ENCODE measurements around the gene FCER1G.

The FCER1G gene

GRCh38 chr1:161177112-161177935 is 37.8 kb upstream of the FCER1G start, which contains the start of gene B4GALT3:
Gene B4GALT3, minus strand, starts transcription at chr1:161177507. Its CDS starts 1,447 bp downstream, at chr1:161176060.
- ChIA-PET CTCF (interaction anchor here (0.7 to 2.9 kb wide), 6 partner anchors 10 to 204 kb away, joined by 3 to 23 read pairs (median 4); partner anchors contain the start of gene PPOX), POLR2A (interaction anchor here (0.9 to 3.3 kb wide), 7 partner anchors 11 to 132 kb away, joined by 3 to 39 read pairs (median 5); partner anchors contain the start of genes NDUFS2, PPOX, TOMM40L and USF1)
- H3K27ac ChIP-seq (ENCODE audit: extremely low read depth, low read depth, low read length) = no peak within 1 kb of the TSS; the same call in 1 of the 2 replicates
- H3K4me1 ChIP-seq (ENCODE audit: control insufficient read depth, insufficient read depth, low read length) = no peaks in the 10 kb centered on the region
- H3K9me3 ChIP-seq (ENCODE audit: control insufficient read depth, insufficient read depth, low read depth, low read length) = no peaks in the 10 kb centered on the region
- peak within 1 kb of the TSS; percentile 88 for H3K4me3 ChIP-seq (ENCODE audit: low read depth, low read length)
- peaks cover 12 to 38% of the 10 kb centered on the region in 2 experiments; a peak in 2 of 3 replicates for H3K36me3 ChIP-seq (ENCODE audit: control insufficient read depth in 2 of 2, insufficient read depth in 1 of 2, low read length in 2 of 2)
- TF ChIP-seq ZNF660 (tag by site-specific recombination; IDR thresholded peaks at IDR 0.05) (peak; percentile 69; the same call in 1 of the 2 replicates), ZNF654 (tag by site-specific recombination; IDR thresholded peaks at IDR 0.05; ENCODE audit: low read depth) (peak; percentile 50), ZBTB26 (tag by site-specific recombination; optimal IDR thresholded peaks at IDR 0.05) (peak; percentile 57), ZNF561 (tag by site-specific recombination; IDR thresholded peaks at IDR 0.05; ENCODE audit: borderline replicate concordance) (peak; percentile 83; the same call in 1 of the 2 replicates), ZNF658 (tag by site-specific recombination; IDR thresholded peaks at IDR 0.05) (no peak), ZBTB48 (tag by site-specific recombination; IDR thresholded peaks at IDR 0.05) (peak; percentile 92), ZBTB6 (tag by site-specific recombination; IDR thresholded peaks at IDR 0.05) (peak; percentile 74), ZNF677 (tag by site-specific recombination; IDR thresholded peaks at IDR 0.05) (no peak), EGR2 (tag by site-specific recombination; IDR thresholded peaks at IDR 0.05; ENCODE audit: low read depth) (peak; percentile 74), ZXDB (tag by site-specific recombination; IDR thresholded peaks at IDR 0.05) (peak; percentile 85), ZNF366 (tag by site-specific recombination; conservative IDR thresholded peaks at IDR 0.05) (no peak), ZNF26 (tag by site-specific recombination; IDR thresholded peaks at IDR 0.05) (no peak), KLF7 (tag by site-specific recombination; IDR thresholded peaks at IDR 0.05; ENCODE audit: borderline replicate concordance) (peak; percentile 86), ZEB2 (tag by site-specific recombination; IDR thresholded peaks at IDR 0.05) (peak; percentile 84), YY2 (tag by site-specific recombination; IDR thresholded peaks at IDR 0.05) (peak; percentile 94), ZNF623 (tag by site-specific recombination; IDR thresholded peaks at IDR 0.05) (no peak; the same call in 1 of the 2 replicates), ZNF776 (tag by site-specific recombination; IDR thresholded peaks at IDR 0.05; ENCODE audit: borderline replicate concordance) (no peak), ZFP37 (tag by site-specific recombination; IDR thresholded peaks at IDR 0.05) (peak; percentile 73; the same call in 1 of the 2 replicates), ZNF335 (tag by site-specific recombination; conservative IDR thresholded peaks at IDR 0.05) (peak; percentile 98), ZNF24 (tag by site-specific recombination; IDR thresholded peaks at IDR 0.05) (peak; percentile 67), ATF2 (tag by site-specific recombination; IDR thresholded peaks at IDR 0.05; ENCODE audit: low read depth) (peak; percentile 9; the same call in 1 of the 2 replicates), ZNF529 (tag by site-specific recombination; IDR thresholded peaks at IDR 0.05; ENCODE audit: insufficient replicate concordance) (no peak), KLF10 (tag by site-specific recombination; IDR thresholded peaks at IDR 0.05) (peak; percentile 86)
- TF ChIP-seq, protein P1, sequence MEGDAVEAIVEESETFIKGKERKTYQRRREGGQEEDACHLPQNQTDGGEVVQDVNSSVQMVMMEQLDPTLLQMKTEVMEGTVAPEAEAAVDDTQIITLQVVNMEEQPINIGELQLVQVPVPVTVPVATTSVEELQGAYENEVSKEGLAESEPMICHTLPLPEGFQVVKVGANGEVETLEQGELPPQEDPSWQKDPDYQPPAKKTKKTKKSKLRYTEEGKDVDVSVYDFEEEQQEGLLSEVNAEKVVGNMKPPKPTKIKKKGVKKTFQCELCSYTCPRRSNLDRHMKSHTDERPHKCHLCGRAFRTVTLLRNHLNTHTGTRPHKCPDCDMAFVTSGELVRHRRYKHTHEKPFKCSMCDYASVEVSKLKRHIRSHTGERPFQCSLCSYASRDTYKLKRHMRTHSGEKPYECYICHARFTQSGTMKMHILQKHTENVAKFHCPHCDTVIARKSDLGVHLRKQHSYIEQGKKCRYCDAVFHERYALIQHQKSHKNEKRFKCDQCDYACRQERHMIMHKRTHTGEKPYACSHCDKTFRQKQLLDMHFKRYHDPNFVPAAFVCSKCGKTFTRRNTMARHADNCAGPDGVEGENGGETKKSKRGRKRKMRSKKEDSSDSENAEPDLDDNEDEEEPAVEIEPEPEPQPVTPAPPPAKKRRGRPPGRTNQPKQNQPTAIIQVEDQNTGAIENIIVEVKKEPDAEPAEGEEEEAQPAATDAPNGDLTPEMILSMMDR (tag by site-specific recombination; IDR thresholded peaks at IDR 0.05) = peak; percentile 55; the same call in 1 of the 2 replicates
- TF ChIP-seq, protein P2, sequence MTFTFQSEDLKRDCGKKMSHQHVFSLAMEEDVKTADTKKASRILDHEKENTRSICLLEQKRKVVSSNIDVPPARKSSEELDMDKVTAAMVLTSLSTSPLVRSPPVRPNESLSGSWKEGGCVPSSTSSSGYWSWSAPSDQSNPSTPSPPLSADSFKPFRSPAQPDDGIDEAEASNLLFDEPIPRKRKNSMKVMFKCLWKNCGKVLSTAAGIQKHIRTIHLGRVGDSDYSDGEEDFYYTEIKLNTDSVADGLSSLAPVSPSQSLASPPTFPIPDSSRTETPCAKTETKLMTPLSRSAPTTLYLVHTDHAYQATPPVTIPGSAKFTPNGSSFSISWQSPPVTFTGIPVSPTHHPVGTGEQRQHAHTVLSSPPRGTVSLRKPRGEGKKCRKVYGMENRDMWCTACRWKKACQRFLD (tag by site-specific recombination; IDR thresholded peaks at IDR 0.05) = 0 out of 2 replicates have a peak, but pooled peaks have one; percentile 27
- TF ChIP-seq, protein P3, sequence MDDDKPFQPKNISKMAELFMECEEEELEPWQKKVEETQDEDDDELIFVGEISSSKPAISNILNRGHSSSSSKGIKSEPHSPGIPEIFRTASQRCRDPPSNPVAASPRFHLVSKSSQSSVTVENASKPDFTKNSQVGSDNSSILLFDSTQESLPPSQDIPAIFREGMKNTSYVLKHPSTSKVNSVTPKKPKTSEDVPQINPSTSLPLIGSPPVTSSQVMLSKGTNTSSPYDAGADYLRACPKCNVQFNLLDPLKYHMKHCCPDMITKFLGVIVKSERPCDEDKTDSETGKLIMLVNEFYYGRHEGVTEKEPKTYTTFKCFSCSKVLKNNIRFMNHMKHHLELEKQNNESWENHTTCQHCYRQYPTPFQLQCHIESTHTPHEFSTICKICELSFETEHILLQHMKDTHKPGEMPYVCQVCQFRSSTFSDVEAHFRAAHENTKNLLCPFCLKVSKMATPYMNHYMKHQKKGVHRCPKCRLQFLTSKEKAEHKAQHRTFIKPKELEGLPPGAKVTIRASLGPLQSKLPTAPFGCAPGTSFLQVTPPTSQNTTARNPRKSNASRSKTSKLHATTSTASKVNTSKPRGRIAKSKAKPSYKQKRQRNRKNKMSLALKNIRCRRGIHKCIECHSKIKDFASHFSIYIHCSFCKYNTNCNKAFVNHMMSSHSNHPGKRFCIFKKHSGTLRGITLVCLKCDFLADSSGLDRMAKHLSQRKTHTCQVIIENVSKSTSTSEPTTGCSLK (tag by site-specific recombination; IDR thresholded peaks at IDR 0.05) = no peak
